Activated T-cell treated with anti-CD3 and anti-CD28 coated beads for 1 hour (primary cell): Measurements from ENCODE around the gene C14orf39.

Source experiments
- DNase-seq: peaks from one replicate; pipeline ENCODE4 v3.0.0-alpha.2; 2020; ENCODE audit warnings: low read depth

The C14orf39 gene, protein sequence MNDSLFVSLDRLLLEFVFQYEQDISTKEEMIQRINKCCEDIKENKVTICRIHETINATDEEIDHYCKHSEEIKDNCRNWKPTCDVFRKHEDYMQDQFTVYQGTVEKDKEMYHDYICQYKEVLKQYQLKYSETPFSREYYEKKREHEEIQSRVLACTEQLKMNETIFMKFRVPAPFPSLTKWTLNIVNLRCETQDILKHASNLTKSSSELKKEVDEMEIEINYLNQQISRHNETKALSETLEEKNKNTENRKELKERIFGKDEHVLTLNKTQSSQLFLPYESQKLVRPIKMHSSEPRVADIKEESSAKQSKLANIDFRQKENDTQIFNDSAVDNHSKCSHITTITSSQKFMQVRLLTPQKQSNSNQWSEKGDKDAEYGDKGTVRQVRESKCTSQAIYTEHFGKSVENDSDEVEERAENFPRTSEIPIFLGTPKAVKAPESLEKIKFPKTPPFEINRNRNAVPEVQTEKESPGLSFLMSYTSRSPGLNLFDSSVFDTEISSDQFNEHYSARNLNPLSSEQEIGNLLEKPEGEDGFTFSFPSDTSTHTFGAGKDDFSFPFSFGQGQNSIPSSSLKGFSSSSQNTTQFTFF

GRCh38 chr14:60485598-60486251, at the start of gene C14orf39:
Gene C14orf39 (minus strand): TSS chr14:60486063. CDS start chr14:60485078, 985 bp downstream.
- DNase-seq = no peak

DNA sequence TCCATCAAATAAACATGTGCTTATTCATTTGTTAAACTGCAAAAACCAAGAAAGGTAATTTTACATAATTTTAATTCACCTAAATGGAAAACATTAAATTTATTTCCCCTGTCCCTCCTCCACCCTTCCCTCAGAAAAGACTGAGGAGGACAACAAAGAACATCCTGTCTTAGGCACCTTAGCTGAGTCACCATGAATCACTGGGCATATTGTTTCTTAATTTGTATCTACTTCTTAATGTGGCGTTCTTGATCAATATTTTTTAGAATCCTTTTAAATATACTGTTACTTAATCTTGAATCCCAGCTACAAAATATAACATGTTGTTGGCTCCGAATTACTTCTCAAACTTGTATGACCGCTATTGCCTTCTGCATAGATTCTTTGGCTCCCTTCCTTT, 46.6 kb upstream of the C14orf39 start:
- no peak for DNase-seq

- DNase-seq = no peak
Observed at GRCh38 chr14:60515511-60516289, 29.8 kb upstream of the C14orf39 start.

DNA sequence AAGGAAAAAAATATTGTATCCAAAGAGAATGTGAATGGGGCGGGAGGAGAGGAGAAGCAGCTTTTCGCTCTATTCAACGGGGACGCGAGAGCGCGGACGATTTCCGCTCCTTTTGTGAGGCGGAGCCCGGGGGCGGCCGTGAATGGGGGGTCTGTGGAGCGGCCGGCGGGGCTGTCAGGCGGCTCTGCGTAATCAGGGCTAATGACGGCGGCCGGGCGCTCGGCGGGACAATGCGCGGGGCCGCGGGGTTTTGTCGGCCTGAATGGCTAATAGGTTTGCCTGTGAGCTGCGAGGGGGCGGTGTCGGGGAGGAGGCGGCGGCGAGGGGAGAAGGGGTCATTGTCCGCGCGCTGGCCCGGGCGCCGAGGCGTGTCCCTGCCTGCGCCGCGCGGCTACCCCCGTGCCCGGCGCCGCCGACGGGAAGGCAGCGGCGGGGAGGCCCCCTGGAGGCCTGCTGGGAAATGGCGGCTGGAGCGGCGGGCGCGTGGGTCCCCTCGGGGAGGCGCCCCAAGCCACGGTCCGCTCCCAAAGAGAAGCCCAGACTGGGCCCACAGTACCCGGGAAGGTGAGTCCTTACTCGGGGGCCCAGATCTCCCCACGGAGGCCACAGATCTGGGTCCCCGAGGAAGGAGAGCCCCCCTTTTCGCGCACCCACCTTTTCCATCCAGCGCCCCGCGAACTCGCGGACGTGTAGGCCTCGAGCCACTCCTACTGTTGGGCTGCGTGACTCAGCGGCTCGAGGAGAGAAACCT, 29.1 kb upstream of the C14orf39 start:
- no peak for DNase-seq

DNA sequence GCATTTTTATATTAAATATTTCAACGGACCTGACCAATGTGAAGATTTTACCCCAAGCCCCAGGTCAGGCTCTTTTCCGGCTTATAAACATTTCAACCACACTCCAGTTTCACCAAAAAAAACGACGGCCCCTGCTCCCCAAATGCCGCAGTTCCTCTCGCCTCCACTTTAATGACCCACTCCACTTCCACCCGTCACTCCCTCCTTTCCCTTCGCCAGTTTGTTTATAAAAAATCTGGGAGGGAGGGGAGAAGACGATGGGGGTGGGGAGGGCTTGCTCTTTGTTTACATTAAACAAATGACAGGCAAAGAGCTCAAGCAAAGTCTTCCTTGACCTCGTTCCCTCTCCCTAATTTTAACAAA, 28.5 kb upstream of the C14orf39 start:
- no peak for DNase-seq

GRCh38 chr14:60512973-60513571, 27.2 kb upstream of the C14orf39 start:
- DNase-seq = no peak

DNA sequence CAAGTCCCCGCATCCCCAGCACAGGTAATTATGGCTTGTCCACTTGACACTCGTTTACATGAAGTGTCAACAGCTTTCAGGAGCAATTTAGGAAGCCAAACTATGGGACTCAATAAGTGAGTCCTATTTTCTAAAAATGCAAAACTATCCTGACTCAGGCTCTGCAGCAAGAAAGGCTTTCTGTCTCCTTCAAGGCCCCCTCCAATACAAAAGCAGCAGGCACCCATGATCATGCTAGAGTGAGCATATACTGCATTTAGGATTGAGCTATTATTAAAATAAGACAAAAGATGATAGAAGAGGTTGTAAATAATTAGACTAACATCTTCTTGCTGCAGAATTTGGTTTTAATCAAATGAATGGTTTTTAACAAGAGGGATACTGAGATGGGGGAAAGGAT, 26.3 kb upstream of the C14orf39 start:
- DNase-seq = no peak

GRCh38 chr14:60510951-60511599, 25.2 kb upstream of the C14orf39 start:
- no peak for DNase-seq

GRCh38 chr14:60510254-60510950, 24.5 kb upstream of the C14orf39 start:
- no peak for DNase-seq

DNA sequence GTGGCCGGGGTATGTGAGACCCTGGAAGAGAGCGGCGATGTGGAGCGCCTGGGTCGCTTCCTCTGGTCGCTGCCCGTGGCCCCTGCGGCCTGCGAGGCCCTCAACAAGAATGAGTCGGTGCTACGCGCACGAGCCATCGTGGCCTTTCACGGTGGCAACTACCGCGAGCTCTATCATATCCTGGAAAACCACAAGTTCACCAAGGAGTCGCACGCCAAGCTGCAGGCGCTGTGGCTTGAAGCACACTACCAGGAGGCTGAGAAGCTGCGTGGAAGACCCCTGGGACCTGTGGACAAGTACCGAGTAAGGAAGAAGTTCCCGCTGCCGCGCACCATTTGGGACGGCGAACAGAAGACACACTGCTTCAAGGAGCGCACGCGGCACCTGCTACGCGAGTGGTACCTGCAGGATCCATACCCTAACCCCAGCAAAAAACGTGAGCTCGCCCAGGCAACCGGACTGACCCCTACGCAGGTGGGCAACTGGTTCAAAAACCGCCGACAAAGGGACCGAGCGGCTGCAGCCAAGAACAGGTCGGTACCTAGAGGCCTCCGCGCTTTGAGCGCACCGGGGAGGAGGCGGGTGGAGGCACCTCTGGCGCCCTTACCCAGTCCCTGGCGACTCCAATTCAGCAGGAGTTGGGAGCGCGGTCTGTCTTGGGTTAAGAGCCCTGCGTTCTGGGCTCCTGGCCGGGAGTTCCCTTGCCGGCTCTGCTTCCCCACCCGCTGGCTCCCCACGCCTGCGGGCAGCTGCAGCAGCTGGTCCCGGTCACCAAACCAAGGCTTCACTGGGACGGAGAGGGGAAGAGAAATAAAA, 23.8 kb upstream of the C14orf39 start:
- DNase-seq = no peak

DNA sequence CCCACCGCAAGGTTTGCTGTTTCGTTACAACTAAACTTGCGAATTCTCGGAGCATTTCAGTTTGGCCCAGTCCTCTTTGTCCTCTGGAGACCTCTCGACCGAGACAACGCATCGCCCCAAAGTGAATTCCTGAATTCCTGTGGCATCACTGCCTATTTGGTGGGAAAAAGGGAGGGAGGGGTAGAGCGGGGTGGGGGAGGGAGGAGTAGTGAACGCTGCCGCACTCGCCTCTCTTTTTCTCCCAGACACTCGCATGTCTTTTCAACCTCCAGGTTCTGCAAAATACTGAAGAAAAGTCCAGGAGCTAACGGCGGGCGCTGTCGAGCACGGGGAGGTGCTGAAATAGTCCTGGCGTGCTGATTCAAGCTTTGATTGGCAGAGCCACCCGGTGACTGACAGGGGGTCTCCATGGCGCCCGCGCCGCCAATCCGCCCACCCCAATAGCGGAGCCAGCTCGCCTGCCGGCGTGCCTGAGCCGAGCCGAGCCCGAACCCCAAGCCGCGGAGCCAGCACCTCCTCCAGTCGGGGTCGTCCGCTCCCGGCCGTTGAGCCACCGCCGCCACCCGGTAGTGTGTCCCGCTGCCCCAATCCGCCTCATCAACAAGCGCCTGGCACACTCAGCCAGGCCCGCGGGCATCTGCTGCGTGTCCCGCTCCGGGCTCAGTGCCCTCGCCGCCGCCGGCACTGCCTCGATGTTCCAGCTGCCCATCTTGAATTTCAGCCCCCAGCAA, 23.0 kb upstream of the C14orf39 start, which contains the start of gene SIX6:
Gene SIX6, plus strand, starts transcription at position 440 of the 731 bp plus-strand sequence. Its CDS starts 253 bp downstream, at position 693.
- no peak for DNase-seq

DNA sequence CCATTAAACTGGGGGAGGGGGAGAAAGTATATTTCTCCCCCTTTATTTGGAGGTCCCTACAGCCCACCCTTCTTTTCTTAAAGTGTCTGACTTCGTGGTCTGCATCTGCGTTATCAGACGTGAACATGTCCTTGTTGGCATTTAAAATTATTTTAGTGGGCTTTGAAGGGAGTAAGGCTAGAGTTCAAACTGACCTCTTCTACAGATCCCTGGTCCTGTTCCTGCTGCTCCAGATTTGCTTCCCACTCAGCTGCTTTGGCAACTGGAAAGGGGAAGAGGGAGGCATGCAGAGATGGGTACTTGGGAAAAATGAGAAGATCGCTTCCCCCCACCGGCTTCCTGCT, 22.5 kb upstream of the C14orf39 start:
- DNase-seq = no peak

DNA sequence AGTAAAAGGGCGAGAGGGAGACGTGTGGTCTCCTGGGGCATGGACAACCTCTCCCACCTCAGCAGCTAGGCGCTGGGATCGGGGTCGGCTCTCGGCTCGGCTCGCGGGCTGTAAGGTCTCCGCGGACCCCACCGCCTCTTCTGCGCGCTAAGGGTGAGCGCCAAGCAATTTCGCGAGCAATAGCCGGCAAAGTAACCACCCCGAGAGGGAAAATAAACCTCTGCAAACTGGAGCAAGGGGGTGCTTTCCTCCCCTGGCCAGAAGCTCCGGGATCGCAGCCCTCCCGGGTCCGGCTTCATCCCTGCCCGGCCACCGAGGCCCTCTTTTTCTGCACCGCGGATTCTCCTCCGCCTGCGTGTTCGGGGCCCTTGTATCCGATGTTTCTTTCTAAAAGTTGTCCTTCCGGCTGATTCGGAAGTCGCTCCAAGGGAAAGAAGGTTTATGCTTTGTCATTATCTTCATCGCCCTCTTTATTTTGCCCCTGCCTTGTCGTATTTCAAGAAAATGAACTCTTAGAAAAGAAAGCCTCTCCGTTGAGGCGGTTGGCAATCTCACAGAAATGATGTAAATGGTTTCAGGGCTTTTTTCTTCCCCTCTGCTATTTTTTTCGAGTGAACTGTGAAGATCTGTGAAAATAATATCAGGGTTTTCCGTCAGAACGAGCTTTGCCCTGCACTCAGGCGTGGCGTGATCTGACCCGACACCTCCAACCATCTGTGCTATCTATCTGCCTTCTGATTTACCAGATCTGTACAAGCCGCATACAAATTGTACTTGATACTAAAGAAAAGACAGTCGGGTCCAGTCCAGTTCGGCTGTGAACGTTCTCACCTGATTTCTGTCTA, 21.3 kb upstream of the C14orf39 start:
- no peak for DNase-seq

- no peak for DNase-seq
Observed at GRCh38 chr14:60506462-60506984, 20.7 kb upstream of the C14orf39 start.

- no peak for DNase-seq
Observed at GRCh38 chr14:60506010-60506409, 20.1 kb upstream of the C14orf39 start.

DNA sequence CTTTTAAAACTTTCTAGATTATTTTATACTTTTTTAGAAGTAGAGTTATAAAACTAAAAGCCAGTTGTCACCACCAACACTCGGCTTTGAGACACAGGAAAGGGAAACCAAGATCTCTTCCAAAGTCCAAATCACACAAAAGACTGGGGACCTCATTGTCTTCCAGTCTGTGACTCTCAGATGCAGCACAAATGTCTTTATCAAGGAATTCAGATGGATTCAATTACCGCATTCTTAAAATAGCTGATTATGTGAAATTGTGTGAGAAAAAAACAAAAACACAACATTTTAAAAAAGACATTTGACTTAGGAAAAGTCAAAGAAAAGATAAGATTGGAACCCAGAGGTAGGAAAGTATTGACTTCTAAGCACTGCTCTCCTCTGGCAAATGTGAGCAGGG, 19.6 kb upstream of the C14orf39 start:
- DNase-seq = no peak

GRCh38 chr14:60502541-60502940, 16.7 kb upstream of the C14orf39 start:
- DNase-seq = no peak
